Fibroblast of skin of back (primary cell): ENCODE data around the gene DCTN1.

Source experiments
- DNase-seq: peaks from one replicate; pipeline ENCODE4 v3.0.0-alpha.2; 2013

Gene DCTN1

GRCh38 chr2:74316627-74317295 is 63.4 kb downstream of the DCTN1 start:
- no peak for DNase-seq

- no peak for DNase-seq
Observed at GRCh38 chr2:74314107-74314506, 66.0 kb downstream of the DCTN1 start.

- no peak for DNase-seq
Observed at GRCh38 chr2:74313497-74313896, 66.6 kb downstream of the DCTN1 start.

DNA sequence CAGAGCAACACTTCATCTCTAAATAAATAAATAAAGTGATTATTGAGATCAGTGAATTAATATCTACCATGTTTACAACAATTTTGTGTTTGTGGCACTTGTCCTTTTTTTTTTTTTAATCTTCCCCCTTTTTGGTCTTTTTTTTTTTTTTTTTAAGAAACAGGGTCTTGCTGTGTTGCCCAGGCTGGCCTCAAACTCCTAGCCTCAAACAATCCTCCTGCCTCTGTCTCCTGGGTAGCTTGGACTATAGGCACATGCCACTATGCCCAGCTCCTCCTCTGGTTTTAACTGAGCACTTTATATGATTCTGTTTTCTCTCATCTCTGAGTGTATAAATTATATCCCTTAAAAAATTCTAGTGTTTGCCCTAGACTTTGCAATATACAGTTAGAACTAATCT is 67.2 kb downstream of the DCTN1 start:
- no peak for DNase-seq
